COR-L47 (cell line): ENCODE data around the gene MSLN.

Source experiments
- DNase-seq: peaks from one replicate; lab custom pipeline; 2025; lab: John Stamatoyannopoulos, UW

MSLN gene

GRCh38 chr16:793414-793813 lies 32.9 kb downstream of the MSLN start:
- no peak for DNase-seq

GRCh38 chr16:794091-794822 lies 33.7 kb downstream of the MSLN start:
- no peak for DNase-seq

- no peak for DNase-seq
Observed at GRCh38 chr16:794853-795466, 34.4 kb downstream of the MSLN start.

GRCh38 chr16:795580-796229 lies 35.2 kb downstream of the MSLN start:
- no peak for DNase-seq

GRCh38 chr16:796296-797119 lies 36.0 kb downstream of the MSLN start:
- DNase-seq = no peak

GRCh38 chr16:797120-797420 lies 36.5 kb downstream of the MSLN start:
- no peak for DNase-seq

GRCh38 chr16:797686-798085 lies 37.2 kb downstream of the MSLN start:
- DNase-seq = no peak

GRCh38 chr16:798666-799065 lies 38.1 kb downstream of the MSLN start:
- DNase-seq = no peak

- no peak for DNase-seq
Observed at GRCh38 chr16:799111-799947, 38.8 kb downstream of the MSLN start.

GRCh38 chr16:799948-800833 lies 39.7 kb downstream of the MSLN start, which contains the start of gene GNG13:
TSS of gene GNG13 (minus strand) at chr16:800734. CDS start at chr16:799077, 1,657 bp downstream.
- no peak for DNase-seq

- no peak for DNase-seq
Observed at GRCh38 chr16:800834-801511, 40.4 kb downstream of the MSLN start.

GRCh38 chr16:801584-802363 lies 41.2 kb downstream of the MSLN start:
- no peak for DNase-seq

GRCh38 chr16:802461-802860 lies 41.9 kb downstream of the MSLN start:
- no peak for DNase-seq

- no peak for DNase-seq
Observed at GRCh38 chr16:802914-803753, 42.6 kb downstream of the MSLN start.

- DNase-seq = no peak
Observed at GRCh38 chr16:803754-804080, 43.2 kb downstream of the MSLN start.

GRCh38 chr16:804193-805048 lies 43.9 kb downstream of the MSLN start:
- no peak for DNase-seq

- DNase-seq = no peak
Observed at GRCh38 chr16:805474-805873, 44.9 kb downstream of the MSLN start.
